Midbrain (tissue), 1 donor: ENCODE data around the gene ARL3.
"Not testable (repeated sequence)": the region's sequence is repeated elsewhere in the genome, so short reads cannot be mapped to it uniquely, and the experiment has no call there.

ENCODE experiments used
- DNase-seq: peaks from one replicate; lab custom pipeline; 2025; lab: John Stamatoyannopoulos, UW

The ARL3 gene, protein sequence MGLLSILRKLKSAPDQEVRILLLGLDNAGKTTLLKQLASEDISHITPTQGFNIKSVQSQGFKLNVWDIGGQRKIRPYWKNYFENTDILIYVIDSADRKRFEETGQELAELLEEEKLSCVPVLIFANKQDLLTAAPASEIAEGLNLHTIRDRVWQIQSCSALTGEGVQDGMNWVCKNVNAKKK

DNA sequence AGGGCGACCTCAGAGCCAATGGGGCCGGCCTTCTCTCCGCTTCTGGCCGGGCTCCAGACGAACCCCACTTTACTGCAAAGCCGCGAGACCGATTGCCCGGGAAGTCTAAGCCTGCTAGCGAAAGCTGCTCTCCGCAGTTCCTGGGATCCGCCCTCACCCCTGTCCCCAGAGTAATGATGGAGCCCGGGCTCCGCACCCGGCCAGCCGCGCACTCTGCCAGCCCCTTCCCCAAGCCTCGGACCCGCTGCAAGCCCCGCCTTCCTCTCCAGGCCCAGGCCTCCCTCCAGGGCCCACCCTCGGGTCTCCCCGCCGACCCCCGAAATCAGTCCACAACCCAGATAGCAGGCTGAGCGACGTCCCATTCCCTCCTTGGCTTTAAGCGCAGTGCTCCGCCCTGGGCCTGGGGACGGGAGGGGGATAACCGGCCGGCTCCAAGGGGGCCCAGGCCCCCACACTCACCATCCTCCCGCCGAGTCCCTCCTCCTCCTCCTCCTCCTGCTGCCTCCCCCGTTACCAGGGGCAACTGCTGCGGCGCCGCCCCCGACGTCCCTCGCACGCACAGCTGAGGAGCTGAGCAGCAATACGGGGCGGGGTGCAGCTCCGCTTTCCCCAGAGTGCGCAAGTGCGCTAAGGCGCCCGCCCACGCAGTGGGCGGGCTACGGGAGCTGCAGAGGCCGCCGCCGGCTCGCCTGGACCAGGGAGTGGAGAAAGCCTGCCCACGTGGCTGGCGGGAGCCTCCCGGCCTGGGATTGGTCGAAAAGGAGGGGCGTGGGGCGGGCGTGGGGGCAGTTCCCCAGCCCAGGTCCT is at the start of gene ARL3:
TSS of gene ARL3 (minus strand) at position 584 of the 807 bp plus-strand sequence. CDS start at position 462, 122 bp downstream.
- DNase-seq, result peak; percentile 99

DNA sequence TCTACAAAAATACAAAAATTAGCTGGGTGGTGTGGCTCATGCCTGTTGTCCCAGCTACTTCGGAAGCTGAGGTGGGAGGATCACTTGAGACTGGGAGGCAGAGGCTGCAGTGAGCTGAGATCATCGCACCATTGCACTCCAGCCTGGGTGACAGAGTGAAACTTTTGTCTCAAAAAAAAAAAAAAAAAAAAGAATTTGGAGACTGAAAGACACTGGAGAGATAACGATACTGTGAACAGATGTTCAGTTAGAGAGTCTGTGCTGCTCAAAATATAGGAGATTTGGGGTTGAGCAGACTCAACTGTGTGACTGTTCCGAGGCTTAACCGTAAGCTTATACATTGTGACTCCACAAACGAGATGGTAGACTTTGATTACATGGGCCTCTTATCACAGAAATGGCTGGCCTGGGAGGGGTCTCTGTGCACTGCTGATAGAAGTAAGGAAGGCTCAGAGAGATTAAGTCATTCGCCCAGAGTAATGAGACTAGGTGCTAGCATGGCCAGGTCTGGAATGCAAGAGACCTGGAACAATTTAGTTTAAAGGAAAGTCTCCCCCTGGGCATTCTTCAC is 48.9 kb upstream of the ARL3 start:
- DNase-seq, result no peak

DNA sequence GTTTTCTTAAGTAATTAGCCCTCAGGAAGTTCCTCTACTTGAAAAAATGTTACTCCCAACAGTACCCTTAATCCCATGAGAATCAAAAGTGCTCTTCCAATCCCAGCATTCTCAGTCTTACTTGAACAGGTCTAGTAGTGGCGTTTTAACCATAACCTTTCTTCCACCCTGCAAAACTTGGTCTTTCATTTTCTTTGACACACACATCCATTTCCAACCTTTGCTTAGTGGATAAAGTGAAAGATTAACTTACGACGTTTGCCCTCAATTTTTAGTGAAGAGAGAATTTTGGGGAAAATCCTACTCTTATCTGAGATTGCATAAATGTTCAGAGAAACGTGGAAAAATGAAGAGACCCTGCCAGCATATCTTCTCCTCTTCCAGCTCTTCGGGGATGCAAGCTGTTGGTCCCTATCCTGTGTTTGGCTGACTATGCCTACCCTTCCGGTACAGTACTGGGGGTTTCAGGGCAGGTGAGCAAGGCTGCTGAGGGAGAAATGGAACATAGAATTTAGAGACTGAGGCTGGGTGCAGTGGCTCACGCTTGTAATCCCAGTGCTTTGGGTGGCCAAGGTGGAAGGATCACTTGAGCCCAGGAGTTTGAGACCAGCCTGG is 48.3 kb upstream of the ARL3 start:
- no peak for DNase-seq

DNA sequence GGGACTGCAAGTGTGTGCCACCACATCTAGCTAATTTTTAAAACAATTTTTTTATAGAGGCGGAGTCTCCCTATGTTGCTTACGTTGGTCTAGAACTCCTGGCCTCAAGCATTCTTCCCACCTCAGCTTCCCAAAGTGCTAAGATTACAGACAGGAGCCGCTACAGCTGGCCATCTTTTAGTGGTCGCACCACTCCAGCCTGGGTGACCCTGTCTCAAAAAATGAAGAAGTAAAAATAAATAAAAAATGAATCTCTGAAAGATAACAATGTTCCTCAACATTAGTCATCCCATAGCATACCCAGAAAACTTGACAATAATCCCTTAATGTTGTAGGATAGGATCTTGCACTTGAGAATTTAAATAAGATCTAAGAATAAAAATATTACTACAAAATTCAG is 47.8 kb upstream of the ARL3 start:
- DNase-seq, result no peak

DNA sequence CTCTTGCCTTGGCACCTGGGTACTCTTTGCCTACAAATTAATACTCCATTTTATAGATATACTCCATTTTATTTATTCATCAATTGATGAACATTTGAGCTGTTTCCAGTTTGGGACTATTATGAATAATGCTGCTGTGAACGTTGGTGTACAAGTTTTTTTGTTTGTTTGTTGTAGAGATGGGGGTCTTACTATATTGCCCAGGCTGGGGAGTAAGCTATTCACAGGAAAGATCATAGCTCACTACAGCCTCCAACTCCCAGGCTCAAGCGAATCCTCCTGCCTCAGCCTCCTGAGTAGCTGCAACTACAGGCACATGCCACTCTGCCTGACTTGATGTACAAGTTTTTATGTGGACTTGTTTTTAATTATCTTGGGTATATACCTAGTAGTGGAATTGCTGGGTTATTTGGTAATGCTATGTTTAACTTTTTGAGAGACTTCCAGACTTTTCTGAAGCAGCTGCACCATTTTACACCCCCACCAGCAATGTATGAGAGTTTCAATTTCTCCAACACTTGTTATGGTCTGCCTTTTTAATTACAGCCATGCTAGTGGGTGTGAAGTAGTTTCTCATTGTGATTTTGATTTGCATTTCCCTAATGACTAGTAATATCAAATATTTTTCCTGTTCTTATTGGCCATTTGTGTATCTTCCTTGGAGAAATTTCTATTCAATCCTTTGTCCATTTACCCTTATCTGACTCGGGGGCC is 45.5 kb upstream of the ARL3 start:
- DNase-seq, result no peak

DNA sequence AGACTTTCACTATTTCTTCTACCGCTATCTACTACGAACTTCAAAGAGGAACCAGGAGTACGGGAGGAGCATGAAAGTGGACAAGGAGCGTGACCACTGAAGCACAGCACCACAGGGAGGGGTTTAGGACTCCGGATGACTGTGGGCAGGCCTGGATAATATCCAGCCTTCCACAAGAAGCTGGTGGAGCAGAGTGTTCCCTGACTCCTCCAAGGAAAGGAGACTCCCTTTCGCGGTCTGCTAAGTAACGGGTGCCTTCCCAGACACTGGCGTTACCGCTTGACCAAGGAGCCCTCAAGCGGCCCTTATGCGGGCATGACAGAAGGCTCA is 44.7 kb upstream of the ARL3 start:
- DNase-seq, result not testable (repeated sequence)

DNA sequence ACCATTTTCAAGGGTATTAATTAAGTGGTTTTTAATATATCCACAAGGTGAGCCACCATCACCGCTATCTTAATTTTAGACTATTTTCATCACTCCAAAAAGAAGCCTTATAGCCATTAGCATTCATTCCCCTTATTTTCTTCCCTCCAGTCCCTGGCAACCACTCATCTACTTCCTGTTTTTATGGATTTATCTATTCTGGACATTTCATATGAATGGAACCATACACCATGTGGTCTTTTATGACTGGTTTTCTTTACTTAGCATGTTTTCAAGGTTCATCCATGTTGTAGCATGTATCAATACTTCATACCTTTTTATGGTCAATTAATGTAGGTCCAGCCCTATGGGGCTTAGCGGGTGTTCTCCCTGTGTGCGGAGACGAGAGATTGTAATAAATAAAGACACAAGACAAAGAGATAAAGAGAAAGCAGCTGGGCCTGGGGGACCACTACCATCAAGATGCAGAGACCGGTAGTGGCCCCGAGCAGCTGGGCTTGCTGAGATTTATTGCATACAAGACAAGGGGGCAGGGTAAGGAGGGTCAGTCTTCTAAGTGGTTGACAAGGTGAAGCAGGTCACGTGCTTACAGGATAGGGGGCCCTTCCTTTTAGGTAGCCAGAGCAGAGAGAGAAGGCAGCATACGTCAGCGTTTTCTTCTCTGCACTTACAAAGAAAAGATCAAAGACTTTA is 44.2 kb upstream of the ARL3 start:
- DNase-seq, result no peak

DNA sequence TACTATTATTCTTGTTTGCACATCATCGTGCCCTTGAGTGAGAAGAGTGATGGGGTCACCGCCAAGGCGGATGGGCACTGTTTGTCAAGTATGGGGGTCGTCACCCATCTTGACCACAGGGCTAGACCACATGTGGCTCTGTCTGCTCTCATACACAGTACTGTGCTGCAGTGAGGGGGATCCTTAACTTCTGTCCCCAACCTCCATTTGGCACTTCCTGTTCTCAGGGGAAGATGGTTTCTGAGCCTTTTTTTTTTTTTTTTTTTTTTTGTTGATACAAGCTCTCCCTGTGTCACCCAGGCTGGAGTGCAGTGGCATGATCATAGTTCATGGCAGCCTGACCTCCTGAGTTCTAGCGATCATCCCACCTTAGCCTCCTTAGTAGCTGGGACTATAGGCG is 43.1 kb upstream of the ARL3 start:
- no peak for DNase-seq

DNA sequence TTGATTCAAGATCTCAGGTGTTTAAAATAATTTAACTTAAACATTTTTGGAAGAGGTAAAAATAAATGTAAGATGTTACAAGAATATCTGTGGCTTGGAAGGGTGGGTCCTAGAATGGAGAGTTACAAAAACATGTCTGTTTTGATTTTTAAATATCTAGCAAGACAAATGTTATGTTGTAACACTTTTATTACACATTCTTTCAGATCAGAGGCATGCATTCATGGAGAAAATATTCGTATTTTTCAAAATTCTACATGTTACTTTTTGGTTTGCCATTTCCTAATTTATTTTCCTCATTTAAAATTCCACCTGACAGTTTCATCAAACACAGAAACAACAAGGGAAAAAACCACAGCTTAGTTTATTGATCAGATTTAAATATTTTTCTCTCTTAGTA is 39.5 kb upstream of the ARL3 start:
- DNase-seq, result no peak

DNA sequence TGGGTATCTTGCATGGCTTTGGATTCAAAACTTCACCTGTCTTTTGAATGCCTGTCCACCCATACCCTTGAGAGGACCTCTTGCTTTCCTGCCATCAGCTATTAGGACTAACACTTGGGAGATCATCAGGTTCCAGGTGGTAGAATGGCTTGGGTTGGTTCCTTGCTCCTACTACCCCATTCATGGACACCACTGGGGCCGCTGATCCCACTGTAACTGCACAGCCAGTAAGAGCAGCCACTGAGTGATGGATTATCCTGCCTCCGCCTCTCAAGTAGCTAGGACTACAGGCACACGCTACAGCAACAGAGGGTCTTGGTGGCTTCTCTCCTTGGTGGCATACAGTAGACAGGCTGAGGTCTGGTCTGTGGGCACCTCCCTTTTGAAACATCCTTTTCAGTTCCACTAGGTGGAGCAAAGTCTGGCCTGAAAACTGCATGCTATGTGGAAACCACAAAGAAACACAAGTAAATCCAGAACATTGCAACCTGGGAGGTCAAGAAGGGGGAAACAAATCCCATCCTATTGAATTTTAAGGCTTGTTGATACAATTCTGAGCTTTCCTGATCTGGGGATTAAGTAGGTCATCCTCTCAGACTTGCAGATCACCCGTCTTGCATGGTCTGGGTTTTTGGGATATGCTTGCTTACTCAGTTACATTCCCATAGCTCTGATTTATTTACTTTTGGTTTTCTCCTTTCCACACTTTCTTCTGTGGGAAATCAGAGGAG is 38.9 kb upstream of the ARL3 start:
- no peak for DNase-seq

DNA sequence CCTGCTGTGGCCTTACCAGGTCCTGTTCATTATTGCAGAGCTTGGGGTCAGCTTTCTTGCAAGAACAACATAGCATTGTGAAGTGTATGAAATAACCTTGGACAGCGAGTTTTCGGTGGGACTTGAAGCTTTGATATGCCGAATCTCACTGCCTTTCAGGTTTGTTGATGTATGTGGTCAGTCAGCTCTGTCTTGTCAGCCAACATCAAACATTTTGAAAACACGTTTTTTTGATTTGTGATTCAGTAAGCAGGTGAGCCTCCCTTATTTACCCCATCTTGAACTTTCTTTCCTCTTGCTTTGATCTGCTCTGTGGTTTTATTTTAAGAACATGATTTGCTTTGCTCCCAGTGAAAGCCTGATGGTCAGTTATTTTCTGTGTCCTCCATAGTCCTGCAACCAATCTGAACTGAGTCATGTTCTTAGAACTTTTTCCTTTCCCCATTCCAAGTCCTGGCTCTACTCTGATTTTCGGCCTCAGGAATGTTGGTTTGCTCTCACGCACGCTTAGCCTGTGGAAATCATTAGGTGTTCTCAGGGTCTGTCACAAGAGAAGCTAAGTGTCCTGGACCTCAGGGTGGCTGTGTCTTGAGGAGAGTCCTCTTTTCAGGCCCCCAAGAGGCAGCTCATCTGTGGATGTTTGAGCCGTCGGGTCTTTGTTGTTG is 38.2 kb upstream of the ARL3 start:
- no peak for DNase-seq

DNA sequence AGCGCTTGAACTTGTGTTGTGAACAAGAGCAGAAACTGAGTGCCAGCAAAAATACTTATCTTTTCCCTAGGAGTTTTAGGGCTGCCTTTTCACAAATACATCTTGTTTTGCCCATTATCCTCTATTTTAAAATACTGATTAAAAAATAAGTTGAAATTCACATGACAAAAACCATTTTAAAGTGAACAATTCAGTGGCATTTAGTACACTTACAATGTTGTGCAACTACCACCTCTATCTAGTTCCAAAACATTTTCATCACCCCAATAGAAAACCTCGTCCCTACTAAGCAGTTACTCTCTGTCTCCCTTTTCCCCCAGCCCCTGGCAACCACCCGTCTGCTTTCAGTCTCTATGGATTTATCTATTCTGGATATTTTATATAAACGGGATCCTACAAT is 31.0 kb upstream of the ARL3 start:
- DNase-seq, result no peak

DNA sequence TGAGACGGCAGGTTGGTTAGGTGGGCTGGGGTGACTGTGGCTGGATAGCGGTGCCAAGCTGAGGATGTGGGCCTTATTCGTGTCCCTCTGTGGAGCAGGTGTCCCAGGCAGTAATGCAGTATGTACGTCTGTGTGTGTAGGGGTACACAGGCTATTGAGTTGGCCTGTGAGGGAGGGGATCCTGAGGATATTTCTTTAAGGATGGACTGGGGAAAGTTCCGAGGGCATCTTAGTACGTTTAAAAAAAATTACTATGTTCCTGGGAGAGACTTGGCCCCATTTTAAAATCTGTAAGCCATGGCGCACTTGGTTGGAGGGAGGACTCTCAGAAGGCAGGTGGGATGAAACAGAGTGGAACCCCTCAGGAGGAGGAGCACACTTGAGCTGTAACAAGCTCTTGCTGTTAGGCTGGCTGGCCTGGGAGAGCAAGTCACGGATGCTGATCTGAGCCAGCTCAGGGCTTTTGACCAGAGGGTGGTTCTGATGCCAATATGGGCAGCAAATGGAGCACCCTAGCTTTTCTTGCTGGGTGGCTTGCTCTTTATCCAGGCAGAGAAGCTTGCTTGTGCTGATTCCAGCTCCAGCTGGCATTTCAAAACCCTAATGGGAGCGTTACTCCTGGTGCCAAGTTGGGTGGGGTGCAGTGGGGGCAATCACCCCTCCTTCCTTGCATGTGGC is 30.3 kb upstream of the ARL3 start:
- DNase-seq, result no peak

DNA sequence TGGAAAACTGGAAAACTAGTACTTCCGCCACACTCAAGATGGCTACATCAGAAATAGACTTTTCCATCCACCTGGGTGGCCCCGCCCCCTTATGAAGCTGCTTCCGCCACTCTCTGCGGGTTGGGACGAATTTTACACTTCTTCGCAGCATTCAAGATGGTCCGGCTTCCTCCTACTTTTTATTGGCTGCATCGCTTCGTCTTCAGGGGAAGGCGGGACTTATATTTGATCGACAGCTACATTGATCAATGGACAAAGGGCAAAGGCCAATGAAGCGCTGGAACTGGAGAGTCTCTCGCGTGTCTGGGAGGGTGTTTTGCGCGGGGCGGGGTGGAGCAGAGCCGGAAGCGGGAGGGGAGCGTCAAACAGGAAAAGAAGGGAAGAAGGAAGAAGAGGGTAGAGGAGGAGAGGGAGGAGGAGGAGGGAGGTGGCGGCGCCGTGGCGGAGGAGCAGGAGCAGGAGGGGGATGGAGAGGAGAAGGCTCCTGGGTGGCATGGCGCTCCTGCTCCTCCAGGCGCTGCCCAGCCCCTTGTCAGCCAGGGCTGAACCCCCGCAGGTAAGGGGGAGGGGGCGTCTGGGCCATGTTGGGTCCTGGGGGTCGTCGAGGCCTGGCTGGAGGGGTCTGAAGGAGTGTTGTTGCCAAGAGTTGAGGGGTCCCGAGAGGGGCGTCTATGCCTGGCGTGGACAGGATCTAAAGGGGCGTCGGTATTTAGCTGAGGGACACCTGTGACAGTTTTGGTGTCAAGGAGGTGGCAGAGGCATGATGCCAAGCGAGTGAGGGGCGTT is 29.6 kb upstream of the ARL3 start, which contains the start of gene WBP1L:
TSS of gene WBP1L (plus strand) at position 361 of the 786 bp plus-strand sequence. CDS start at position 467, 106 bp downstream.
- peak; percentile 99 for DNase-seq

DNA sequence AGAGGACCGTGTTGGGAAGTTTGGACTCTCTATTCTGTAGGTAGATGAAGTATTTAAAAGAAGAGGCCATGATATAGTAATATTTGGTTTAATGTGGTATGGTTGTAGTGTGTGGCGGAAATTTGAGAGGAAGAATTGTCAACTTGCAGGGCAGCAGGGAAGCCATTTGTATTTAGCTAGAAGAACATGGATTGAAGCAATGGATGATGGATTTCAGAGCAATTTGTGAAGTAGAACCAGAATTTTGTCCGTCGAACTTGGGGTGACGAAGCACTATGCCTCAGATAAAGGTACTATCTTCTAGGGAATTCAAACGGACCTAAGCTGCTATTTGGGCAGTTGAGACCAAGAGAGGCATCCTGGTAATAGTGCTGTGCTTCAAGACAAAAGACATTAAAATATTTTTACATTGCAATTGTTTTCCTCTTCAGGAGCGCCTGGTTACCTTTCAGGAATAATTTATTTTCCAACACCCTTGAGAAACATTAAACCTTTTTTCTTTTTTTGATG is 28.9 kb upstream of the ARL3 start:
- no peak for DNase-seq

DNA sequence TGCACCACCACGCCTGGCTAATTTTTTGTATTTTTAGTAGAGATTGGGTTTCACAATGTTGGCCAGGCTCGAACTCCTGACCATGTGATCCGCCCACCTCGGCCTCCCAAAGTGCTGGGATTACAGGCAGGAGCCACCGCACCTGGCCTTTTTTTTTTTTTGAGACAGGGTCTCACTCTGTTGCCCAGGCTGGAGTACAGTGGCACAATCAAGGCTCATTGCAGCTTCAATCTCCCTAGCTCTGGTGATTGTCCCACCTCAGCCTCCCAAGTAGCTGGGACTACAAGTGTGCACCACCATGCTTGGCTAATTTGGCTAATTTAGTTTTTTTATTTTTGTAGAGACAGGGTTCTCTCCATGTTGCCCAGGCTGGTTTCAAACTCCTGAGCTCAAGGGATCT is 28.1 kb upstream of the ARL3 start:
- DNase-seq, result not testable (repeated sequence)

DNA sequence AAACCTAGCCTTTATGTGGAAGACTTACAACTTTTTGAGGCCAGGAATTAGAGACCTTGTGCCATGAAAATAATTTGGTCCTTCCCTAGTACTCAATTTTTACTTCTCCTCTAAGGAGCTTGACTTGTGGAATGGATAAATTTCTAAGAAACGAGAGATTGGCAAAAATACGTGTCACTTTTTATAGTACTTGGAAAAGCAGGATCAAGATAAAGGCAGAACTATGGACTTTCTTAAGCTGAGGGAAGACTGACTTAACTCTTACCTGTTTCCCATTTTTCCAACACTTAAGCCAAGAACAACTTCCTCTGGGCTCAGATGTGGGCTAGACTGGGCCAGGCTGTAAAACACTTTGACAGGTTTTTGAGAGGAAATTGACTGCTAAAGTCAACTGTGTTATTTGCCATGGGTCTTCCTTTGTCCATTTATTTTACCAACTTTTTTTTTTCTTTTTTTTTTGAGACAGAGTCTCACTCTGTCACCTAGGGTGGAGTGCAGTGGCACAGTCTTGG is 27.6 kb upstream of the ARL3 start:
- no peak for DNase-seq

DNA sequence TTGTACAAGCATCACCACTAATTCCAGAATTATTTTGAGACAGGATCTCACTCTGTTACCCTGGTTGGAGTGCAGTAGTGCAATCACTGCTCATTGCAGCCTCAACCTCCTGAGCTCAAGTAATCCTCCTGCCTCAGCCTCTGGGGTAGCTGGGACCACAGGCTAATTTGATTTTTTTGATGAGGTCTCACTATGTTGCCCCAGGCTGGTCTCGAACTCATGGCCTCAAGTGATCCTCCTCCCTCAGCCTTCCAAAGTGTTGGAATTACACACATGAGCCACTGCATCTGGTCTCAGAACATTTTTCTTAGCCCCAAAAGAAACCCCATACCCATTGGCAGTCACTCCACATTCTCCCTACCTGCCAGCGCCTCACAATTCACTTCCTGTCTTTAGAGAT is 26.0 kb upstream of the ARL3 start:
- DNase-seq, result no peak

DNA sequence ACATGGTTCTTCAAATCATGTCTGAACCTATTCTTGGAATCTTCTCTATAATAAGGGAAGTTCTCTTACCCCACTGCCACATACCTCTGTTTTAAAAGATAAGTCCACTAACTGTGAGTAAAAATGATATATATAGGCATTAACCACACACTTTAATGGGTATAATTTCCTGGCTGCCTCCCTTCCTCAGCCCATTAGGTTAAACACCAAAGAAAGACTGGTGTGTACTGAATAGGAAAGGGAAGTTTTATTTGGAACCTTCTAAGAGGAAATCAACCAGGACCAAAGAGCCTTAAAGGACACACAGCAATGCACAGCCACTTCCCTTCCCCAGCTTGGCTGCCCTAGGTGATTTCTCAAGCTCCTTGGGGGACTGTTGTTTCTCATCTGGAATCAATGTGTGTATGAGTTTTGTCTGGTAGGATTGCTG is 24.5 kb upstream of the ARL3 start:
- no peak for DNase-seq
